ENCODE measurements around the gene ST6GALNAC6. TPM values are rescaled to one million over a fixed set of nuclear protein-coding genes. Genes with fewer than 3 reads are reported as not detected.

The ST6GALNAC6 gene
- total and polyA plus RNA-seq, 4 donors: 22.5 to 40.4 (median 32.3) TPM

DNA sequence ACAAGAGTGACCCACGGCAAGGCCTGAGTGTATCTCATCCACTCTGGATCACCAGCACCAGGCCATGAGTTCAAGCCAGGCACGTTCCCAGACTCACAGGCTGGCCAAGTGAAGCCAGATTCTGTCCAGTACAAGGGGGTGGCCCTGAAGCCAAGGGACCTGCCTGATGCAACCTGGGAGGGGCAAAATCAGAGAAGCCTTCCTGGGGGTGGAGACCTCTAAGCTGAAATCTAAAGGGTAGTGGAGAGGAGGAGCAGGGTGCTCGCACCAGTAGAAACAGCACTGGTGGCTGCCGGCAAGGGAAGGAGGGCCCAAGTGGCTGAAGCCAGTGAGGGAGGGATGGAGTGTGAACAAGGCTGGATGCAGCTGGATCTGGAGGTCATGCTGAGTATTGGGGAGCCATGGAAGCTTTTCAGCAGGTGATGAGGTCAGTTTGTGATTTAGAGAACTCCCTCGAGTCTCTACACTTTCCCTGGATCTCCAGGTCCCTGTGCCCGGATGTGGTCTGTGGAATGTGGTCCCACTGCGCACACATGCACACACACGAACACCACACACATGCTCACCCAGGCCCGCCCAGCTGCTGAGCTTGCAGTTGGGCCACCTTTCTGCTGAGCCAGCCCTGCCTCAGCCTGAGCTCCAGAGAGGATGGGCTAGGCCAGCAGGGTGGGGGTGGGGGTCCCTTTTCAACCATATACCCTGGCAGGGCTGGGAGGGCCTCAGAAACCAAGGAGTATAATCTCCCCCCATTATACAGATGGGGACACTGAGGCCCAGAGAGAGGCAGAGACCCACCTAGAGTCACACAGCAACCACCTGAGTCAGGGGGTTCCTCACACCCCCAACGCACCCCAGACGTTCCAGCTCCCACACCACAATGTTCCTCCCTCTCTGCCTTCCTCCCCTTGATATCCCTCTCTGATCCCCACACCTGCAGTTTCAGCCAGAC lies 29.5 kb upstream of the ST6GALNAC6 start:
- 67% methylated on average over 11 of the region's 11 CpGs for WGBS

DNA sequence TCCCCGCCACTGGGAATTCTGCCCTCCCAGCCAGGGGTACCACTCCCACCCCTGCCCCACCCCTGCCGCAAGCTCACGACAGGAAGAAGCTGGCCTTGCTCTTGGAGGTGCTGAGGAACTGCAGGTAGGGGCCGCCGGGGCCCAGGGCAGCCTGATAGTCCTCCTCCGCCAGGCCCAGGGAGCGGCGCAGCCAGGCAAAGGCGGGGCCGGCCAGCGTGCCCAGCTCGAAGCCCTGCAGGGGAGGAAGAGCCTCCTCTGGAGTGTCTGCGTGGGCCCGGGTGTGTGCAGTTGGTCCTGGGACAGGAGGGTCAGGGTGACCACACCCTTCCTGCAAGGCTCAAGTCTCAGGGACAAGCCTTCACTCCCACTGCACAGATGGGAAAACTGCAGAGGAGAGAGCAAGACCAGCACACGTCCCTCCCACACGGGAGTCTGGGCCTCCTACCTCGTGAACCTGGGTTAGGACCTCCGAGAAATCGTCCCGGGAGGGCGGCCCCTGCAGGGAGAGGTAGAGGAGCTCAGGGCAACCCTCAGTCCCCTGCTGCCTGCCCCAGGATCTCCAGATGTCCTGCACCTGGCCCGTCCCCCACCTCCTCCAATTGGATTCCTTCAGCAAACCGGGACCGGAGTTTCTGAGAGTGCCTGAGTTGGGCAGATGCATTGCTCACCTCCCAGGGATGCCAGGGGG lies 28.7 kb upstream of the ST6GALNAC6 start:
- Histone ChIP-seq H3K9ac (ENCODE audit: low read depth in 1 of 2, low read length in 2 of 2) (no peak overlapping the region), H3K36me3 (ENCODE audit: control insufficient read depth in 4 of 4, insufficient read depth in 3 of 4, low read depth in 1 of 4, low read length in 3 of 4) (no peaks in the 10 kb centered on the region), H3K4me1 (ENCODE audit: control insufficient read depth in 4 of 4, insufficient read depth in 4 of 4, low read length in 3 of 4) (peaks cover 0 to 17% (median 6%) of the 10 kb centered on the region in 4 donors), H3K9me3 (ENCODE audit: control insufficient read depth in 4 of 4, low read length in 3 of 4) (no peaks in the 10 kb centered on the region), H3K27ac (ENCODE audit: low read depth in 1 of 2, low read length in 2 of 2) (no peak overlapping the region), H3K4me3 (ENCODE audit: low read depth in 1 of 3, low read length in 3 of 3) (no peak overlapping the region), H3K27me3 (ENCODE audit: control insufficient read depth in 4 of 4, insufficient read depth in 4 of 4, low read length in 3 of 4) (peaks cover 0 to 7% (median 0%) of the 10 kb centered on the region in 4 donors)
- no peak for DNase-seq (ENCODE audit: low spot score)
- TF ChIP-seq MAX (IDR thresholded peaks at IDR 0.05): no peak
- TF ChIP-seq YY1 (IDR thresholded peaks at IDR 0.05): no peak
- TF ChIP-seq HNF4G (IDR thresholded peaks at IDR 0.05): no peak
- no peak for TF ChIP-seq TAF1 (conservative IDR thresholded peaks at IDR 0.05)
- TF ChIP-seq ZBTB33 (IDR thresholded peaks at IDR 0.05): no peak
- TF ChIP-seq NR2F2 (IDR thresholded peaks at IDR 0.05): no peak
- no peak for TF ChIP-seq RAD21 (IDR thresholded peaks at IDR 0.05)
- no peak for TF ChIP-seq RXRA (IDR thresholded peaks at IDR 0.05)
- TF ChIP-seq GABPA (IDR thresholded peaks at IDR 0.05 in 1 of 2, conservative IDR thresholded peaks at IDR 0.05 in 1 of 2): no peak
- TF ChIP-seq, protein P1, sequence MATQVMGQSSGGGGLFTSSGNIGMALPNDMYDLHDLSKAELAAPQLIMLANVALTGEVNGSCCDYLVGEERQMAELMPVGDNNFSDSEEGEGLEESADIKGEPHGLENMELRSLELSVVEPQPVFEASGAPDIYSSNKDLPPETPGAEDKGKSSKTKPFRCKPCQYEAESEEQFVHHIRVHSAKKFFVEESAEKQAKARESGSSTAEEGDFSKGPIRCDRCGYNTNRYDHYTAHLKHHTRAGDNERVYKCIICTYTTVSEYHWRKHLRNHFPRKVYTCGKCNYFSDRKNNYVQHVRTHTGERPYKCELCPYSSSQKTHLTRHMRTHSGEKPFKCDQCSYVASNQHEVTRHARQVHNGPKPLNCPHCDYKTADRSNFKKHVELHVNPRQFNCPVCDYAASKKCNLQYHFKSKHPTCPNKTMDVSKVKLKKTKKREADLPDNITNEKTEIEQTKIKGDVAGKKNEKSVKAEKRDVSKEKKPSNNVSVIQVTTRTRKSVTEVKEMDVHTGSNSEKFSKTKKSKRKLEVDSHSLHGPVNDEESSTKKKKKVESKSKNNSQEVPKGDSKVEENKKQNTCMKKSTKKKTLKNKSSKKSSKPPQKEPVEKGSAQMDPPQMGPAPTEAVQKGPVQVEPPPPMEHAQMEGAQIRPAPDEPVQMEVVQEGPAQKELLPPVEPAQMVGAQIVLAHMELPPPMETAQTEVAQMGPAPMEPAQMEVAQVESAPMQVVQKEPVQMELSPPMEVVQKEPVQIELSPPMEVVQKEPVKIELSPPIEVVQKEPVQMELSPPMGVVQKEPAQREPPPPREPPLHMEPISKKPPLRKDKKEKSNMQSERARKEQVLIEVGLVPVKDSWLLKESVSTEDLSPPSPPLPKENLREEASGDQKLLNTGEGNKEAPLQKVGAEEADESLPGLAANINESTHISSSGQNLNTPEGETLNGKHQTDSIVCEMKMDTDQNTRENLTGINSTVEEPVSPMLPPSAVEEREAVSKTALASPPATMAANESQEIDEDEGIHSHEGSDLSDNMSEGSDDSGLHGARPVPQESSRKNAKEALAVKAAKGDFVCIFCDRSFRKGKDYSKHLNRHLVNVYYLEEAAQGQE (IDR thresholded peaks at IDR 0.05): no peak
- TF ChIP-seq, protein P2, sequence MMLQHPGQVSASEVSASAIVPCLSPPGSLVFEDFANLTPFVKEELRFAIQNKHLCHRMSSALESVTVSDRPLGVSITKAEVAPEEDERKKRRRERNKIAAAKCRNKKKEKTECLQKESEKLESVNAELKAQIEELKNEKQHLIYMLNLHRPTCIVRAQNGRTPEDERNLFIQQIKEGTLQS (IDR thresholded peaks at IDR 0.05): no peak
- no peak for TF ChIP-seq FOXA1 (IDR thresholded peaks at IDR 0.05)
- no peak for TF ChIP-seq FOXA2 (IDR thresholded peaks at IDR 0.05)
- TF ChIP-seq JUND (IDR thresholded peaks at IDR 0.05): no peak
- no peak for TF ChIP-seq HNF4A (conservative IDR thresholded peaks at IDR 0.05)
- TF ChIP-seq, protein P3, sequence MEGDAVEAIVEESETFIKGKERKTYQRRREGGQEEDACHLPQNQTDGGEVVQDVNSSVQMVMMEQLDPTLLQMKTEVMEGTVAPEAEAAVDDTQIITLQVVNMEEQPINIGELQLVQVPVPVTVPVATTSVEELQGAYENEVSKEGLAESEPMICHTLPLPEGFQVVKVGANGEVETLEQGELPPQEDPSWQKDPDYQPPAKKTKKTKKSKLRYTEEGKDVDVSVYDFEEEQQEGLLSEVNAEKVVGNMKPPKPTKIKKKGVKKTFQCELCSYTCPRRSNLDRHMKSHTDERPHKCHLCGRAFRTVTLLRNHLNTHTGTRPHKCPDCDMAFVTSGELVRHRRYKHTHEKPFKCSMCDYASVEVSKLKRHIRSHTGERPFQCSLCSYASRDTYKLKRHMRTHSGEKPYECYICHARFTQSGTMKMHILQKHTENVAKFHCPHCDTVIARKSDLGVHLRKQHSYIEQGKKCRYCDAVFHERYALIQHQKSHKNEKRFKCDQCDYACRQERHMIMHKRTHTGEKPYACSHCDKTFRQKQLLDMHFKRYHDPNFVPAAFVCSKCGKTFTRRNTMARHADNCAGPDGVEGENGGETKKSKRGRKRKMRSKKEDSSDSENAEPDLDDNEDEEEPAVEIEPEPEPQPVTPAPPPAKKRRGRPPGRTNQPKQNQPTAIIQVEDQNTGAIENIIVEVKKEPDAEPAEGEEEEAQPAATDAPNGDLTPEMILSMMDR (IDR thresholded peaks at IDR 0.05; ENCODE audit: low read depth, low read length, missing input control): no peak
- no peak for TF ChIP-seq SP1 (IDR thresholded peaks at IDR 0.05)
- no peak for TF ChIP-seq EGR1 (IDR thresholded peaks at IDR 0.05; ENCODE audit: low read depth in 2 of 2)
- 22% methylated on average over 24 of the region's 24 CpGs for WGBS

More for the DNA sequence above, 29.5 kb upstream of the ST6GALNAC6 start:
- peaks cover 0 to 7% (median 0%) of the 10 kb centered on the region in 4 donors for H3K27me3 ChIP-seq (ENCODE audit: control insufficient read depth in 4 of 4, insufficient read depth in 4 of 4, low read length in 3 of 4)
- no peaks in the 10 kb centered on the region for H3K36me3 ChIP-seq (ENCODE audit: control insufficient read depth in 4 of 4, insufficient read depth in 3 of 4, low read depth in 1 of 4, low read length in 3 of 4)
- DNase-seq (ENCODE audit: low spot score): no peak
- no peaks in the 10 kb centered on the region for H3K9me3 ChIP-seq (ENCODE audit: control insufficient read depth in 4 of 4, low read length in 3 of 4)
- no peak overlapping the region for H3K27ac ChIP-seq (ENCODE audit: low read depth in 1 of 2, low read length in 2 of 2)
- H3K4me3 ChIP-seq (ENCODE audit: low read depth in 1 of 3, low read length in 3 of 3): no peak overlapping the region
- peaks cover 0 to 17% (median 6%) of the 10 kb centered on the region in 4 donors for H3K4me1 ChIP-seq (ENCODE audit: control insufficient read depth in 4 of 4, insufficient read depth in 4 of 4, low read length in 3 of 4)
- no peak for TF ChIP-seq MAX (IDR thresholded peaks at IDR 0.05)
- TF ChIP-seq NR2F2 (IDR thresholded peaks at IDR 0.05): no peak
- H3K9ac ChIP-seq (ENCODE audit: low read depth in 1 of 2, low read length in 2 of 2): no peak overlapping the region
